Measurements from ENCODE around the gene DUSP22. TPM values are rescaled to one million over a fixed set of nuclear protein-coding genes. Genes with fewer than 3 reads are reported as not detected.
A peak's percentile ranks its signal among the peaks of the same experiment; 100 is the strongest.

DUSP22 gene
- total RNA-seq, 1 donor from 2014 or later, result 31.8 TPM

GRCh38 chr6:311679-312220 lies 19.5 kb downstream of the DUSP22 start:
- DNase-seq, result no peak

- no peak for DNase-seq
Observed at GRCh38 chr6:313087-313486, 20.8 kb downstream of the DUSP22 start.

DNA sequence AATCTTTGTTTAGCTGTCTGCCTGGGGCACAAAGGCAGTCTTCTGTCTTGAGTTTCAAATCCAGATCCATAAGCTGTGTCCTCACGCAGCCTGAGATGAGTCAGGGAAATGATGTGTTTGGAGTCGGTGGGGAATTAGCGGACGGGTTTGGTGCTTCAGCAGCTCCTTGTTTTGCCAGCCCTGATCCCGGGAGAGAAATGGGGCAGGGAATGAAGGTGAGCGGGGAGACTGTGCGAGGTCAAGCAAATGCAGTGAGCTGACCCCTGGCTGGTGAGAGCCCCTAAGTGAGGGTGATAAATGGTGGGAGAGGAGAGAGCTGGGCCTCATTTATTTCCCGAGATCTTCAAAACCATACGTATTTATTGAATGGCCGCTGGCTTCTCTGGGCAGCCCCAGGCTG lies 21.6 kb downstream of the DUSP22 start:
- no peak for DNase-seq

DNA sequence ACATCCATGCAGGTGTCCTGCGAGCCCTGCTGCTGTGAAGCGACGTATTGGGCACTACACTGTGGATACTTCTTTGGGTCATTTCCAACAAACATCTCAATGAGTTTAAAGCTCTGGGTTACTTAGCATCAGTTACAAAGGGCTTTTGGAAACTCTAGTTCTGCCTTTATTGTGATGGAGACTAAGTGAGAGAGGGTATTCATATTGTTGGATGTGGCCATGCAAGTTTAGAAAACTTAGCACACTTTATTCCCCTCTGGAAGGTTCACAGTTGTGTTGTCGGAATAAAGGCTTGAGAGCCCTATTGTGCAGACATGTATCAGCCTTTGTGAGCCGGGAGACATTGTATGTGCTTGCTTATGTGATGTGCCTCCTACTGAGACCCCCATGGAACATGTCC lies 22.1 kb downstream of the DUSP22 start:
- no peak for DNase-seq

DNA sequence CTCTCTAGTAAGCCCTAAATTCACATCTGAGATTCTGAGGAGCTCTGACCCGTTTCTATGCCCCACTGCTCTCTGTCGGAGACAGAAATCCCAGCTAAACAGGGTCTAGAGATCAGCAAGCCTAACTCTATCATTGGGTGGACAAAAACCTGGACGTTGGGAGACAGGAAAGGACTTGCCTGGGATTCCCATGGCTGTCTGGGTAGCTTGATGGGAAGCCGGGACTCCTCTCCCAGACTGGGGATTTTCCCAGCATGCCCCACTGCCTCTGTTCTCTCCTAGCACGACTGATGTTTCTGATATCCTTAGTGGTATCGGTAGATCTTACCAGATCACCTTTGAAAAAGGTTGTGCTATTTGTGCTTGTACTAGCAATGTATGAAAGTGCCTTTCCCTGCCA lies 22.9 kb downstream of the DUSP22 start:
- DNase-seq, result no peak

DNA sequence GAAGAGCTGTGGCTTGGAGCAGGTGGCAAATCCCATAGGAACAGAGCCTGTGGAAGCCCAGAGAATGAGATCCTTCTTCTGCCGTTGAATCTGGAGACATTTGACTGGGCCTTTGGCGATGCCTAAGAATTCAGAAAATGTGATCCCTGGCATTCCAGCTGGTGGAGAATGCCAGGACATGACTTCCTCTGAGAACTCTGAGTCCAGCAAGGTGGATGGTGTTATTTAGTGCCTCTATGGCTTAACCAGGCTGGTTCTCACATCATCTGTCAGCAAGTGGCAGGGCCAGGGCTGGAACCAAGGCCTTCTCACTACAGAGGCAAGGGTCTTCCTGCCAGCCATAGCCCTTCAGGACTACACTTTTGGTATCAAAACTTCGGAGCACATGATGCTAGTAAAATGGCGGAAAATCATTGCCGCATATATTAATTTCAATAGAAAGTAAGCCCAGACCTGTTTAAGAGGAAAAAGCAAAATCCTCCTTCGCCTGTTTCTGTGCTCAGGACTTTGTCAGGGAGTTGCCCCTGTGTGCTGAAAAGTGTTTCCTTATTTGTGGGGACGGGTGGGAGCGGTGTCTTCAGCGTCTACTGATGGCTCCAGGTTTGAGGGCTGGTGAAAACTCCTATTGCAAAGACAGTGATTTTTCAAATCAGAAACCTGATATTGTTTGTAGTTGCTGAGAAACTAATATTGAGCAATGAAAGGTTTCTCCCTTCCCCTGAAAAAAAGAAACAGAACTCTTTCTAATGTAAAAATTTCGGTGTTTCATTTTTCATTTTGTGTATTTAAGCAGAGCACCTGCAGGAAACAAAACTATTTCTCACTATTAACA lies 23.9 kb downstream of the DUSP22 start:
- no peak for DNase-seq

DNA sequence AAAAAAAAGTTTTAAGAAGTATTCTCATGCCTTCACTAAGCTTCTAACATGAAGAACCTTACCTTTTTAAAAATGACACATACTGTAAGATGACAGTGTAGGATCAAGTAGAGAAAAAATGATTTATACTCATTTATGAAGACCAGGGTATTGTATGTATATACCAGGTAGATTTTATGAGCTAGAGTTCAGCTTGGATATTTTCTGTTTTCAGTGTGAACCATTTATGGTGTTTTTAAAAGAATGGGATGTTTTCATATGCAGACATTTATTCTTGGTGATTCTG lies 24.4 kb downstream of the DUSP22 start:
- no peak for DNase-seq

DNA sequence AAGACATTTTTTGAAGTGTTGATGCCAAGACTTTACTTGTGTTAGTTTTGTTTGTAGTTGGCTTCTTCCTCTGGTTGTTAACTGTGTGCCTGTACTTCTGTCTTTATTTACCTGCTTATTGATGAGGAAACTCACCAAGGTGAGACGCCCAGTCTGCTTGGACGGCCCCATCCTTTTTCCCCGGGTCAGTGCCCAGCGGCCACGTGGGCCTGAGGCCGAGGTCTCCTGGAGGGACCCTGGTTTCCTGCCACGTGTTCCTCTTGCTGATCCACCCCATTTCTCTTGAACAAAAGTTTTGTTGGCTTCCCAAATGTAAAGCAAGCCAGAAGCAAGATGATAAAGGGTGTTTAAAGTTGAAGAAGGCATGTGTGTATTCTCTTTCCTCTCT lies 24.8 kb downstream of the DUSP22 start:
- DNase-seq, result no peak

GRCh38 chr6:317448-318144 lies 25.3 kb downstream of the DUSP22 start:
- DNase-seq, result peak; percentile 75

GRCh38 chr6:318243-318890 lies 26.1 kb downstream of the DUSP22 start:
- DNase-seq, result peak; percentile 78

GRCh38 chr6:319177-320131 lies 27.2 kb downstream of the DUSP22 start:
- DNase-seq, result no peak

DNA sequence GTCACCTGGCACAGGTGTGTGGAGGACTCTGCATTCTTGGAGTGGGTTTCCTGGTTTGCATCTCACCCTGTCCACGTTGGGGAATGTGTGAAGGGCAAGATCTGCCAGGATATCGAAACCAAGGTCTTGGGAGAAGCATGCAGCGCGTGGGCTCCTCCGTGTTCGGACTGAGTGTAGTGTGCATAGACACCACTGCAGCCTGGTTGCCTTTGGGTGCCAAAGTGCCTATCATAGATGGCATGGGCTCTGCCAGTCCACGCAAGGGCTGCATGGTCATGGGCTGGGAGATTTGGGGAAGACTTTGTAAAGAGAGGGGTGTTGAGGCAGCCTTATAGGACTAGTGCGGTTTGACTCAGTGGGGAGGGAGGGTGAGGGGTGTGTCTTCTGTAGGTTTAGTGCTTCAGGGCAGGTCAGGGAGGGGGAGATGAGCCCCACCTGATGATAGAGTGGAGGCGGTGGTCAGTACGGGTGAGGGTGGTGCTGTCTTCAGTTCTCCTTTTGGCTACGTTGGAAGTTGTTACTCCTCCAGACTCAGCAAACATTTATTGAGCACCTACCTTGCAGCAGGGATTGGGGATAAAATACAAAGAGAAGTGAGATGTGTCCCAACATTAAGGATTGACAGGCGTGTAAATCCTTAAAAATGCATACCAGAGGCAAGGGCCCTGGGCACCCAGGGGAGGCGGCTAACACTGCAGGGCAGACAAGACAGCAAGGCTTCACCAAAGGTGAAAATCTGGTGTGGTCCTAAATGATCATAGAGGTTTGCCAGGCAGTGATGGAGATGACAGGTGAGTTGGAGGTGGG lies 28.3 kb downstream of the DUSP22 start:
- no peak for DNase-seq

GRCh38 chr6:321158-321438 lies 28.8 kb downstream of the DUSP22 start:
- DNase-seq, result no peak

DNA sequence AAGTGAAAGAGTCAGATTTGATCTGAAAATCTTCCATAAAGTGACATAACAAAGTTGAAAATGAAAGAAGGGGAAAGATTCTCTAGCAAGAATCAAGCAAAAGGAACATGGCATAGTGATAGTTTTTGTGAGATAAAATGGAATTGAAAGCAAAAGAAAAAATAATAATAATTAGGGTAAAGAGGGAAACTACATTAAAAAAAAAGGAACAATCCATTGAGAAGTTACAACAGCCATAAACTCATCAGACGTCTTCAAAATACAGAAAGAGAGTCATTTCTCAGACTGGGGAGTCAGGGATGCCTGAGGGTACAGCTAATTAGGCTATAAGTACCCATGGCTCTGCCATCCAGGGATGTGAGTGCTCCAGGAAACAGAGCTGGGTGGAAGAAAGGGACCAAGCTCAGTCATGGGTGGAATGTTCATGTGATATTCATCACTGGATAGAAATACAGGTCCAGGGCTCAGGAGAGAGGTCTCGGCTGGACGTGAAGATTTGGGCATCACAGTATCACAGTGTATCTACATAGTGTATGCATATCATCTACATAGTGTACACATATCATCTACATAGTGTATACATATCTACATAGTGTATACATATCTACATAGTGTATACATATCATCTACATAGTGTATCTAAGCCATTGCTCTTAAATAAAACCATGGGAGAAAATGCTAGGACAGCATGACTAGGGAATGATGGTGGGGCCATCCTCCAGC lies 29.4 kb downstream of the DUSP22 start:
- no peak for DNase-seq

DNA sequence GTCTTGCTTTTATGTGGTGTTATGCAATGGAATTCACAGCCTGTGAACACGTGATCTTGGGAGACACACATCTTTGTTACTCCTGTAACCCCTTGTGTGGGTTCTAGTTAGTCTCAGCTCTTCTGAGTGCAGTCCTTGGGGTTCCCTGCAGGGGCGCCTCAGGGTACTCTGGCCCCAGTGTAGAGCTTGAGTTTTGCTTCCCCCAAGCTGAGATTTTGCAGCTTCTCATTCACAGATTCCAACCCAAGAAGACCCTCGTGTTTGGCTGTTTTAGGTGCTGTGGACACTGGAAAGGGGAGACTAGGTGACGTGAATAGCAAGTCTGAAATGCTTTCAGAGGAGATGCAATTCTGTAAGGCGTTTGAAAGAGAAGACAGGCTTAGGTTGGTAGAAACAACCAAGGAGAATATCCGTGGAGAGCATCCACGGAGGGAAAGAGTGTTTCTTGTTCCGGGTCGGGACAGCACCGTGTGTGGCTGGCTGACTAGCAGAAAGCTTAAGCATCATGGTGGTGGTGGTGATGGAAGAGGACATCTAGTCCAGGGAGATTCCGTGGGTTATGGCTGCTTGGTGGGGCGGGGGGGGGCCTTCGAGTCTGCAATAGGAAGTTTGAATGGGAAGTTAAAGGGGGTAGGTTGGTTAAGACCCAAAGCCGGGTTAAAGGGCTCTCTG lies 30.1 kb downstream of the DUSP22 start:
- DNase-seq, result no peak

DNA sequence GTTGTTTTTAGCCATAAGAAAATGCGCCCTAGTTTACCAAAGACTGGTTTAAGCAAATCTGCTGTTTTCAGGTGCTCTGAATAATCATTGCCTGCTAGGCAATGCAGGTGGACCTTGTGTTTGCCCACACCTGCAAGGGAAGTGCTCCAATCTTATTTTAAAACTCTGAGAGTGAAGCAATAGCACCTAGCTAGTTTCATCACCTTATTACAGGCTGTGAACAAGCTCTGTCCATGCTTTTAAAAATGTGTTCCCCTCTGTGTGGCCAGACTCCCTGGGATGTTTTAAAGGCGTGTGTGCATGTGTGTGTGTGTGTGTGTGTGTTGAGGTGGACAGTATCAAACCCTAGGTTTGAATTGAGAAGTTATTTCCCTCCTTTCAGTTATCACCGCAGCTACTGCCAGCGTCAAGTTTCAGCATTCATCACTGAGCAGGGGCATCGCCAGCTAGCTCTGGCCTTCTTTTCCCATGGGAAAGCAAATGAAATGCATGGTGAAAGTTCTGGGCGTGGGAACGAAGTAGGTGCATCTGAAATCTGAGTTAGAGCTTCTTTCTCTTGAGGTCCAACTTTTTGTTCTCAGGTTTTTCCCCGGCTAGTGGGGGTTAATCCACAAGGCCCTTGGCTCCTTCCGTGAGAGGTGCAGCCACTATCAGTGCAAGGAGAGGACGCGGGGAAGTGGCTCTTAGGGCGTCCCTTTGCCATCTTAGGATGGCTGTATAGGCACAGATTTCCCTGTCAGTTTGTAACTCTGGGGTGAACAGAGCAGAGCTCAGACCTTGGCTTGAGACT lies 30.8 kb downstream of the DUSP22 start:
- no peak for DNase-seq

DNA sequence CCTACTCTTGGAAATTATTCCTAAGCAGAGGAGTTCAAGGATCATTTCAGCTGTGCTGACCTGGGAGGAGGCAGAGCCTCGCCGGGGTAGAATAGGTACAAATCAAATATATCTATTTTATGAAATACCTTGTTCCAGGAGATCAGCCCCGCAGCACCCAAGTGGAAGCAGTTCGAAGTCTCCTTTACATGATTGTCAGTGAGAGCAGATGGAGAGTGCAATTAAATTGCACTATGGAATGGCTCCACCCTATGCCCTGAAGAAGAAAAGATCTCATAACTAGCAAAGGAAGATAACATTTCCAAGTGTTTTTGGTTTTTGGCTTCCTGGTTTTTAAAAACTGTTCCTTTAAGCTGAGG lies 31.4 kb downstream of the DUSP22 start:
- DNase-seq, result no peak

- DNase-seq, result no peak
Observed at GRCh38 chr6:324116-324728, 31.9 kb downstream of the DUSP22 start.

DNA sequence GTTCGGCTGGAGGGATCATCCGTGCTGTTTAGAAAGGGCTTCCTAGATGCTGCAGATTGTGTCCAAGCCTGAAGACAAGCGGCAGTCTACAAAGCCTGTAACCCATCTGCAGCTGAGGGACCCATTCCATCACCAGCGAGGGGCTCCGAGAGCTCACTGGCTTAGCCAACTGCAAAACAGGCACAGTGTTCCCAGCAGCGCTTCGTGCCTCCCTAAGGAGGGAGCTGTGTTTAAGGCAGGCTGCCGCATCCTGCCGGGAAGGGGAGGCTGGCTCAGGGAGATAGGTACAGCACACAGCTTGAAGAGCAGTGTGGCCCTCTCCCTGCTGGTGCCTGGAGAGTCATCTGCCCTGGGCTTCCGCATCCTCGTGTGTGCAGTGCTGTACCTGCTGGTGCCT lies 32.4 kb downstream of the DUSP22 start:
- no peak for DNase-seq

Measured in tongue (tissue), 2 donors.